ENCODE measurements around the gene ACP2.
"Not testable (repeated sequence)": the region's sequence is repeated elsewhere in the genome, so short reads cannot be mapped to it uniquely, and the experiment has no call there.

- not testable (repeated sequence) for TF ChIP-seq CTCF (IDR thresholded peaks at IDR 0.05; ENCODE audit: low read depth, low read length); EZH2phosphoT487 (IDR thresholded peaks at IDR 0.05; ENCODE audit: low read depth)
Measured at GRCh38 chr11:47191137-47191536, 57.5 kb downstream of the ACP2 start.

All from OCI-LY3 (cell line).